Sigmoid colon (tissue), 7 donors: ENCODE results near the gene DENND2A. TPM values are rescaled to one million over a fixed set of nuclear protein-coding genes. Genes with fewer than 3 reads are reported as not detected.
A peak's percentile ranks its signal among the peaks of the same experiment; 100 is the strongest.

ENCODE experiments used
- DNase-seq: peaks from one replicate; pipeline ENCODE4 v3.0.0-alpha.2; 2019
- H3K27ac ChIP-seq, 4 donors: fragments of 200-600 bp; sonication (generic); one replicate each; pipeline ENCODE4 v1.5.1; 2016 to 2019; ENCODE audit warnings: mild to moderate bottlenecking in 1 of 4
- H3K27me3 ChIP-seq, 3 donors: fragments of 200-600 bp; sonication (generic); one replicate each; pipeline ENCODE4 v1.5.1; 2019; ENCODE audit warnings: mild to moderate bottlenecking in 1 of 3
- H3K36me3 ChIP-seq, 4 donors: fragments of 200-600 bp; sonication (generic); one replicate each; pipeline ENCODE4 v1.5.1; 2016 to 2019
- H3K4me1 ChIP-seq, 4 donors: fragments of 200-600 bp; sonication (generic); one replicate each; pipeline ENCODE4 v1.5.1; 2017 to 2019
- H3K4me3 ChIP-seq, 4 donors: fragments of 200-600 bp; sonication (generic); one replicate each; pipeline ENCODE4 v1.5.1; 2017 to 2019; ENCODE audit warnings: mild to moderate bottlenecking in 2 of 4, moderate library complexity in 1 of 4
- H3K9me3 ChIP-seq, 4 donors: fragments of 200-600 bp in 3 of 4; sonication (generic) in 3 of 4; one replicate each; pipeline versions ENCODE4 v1.5.1 to v1.6.1; 2013 to 2019
- EP300 ChIP-seq, 4 donors: sonication (generic); formaldehyde crosslinking; IDR thresholded peaks; one replicate each; pipeline ENCODE4 v1.6.1; 2017; ENCODE audit warnings: antibody characterized with exemption in 4 of 4
- POLR2A ChIP-seq, 2 donors: fragments of 450-650 bp; IDR thresholded peaks; one replicate each; pipeline ENCODE4 v1.6.1; 2016; ENCODE audit warnings: antibody characterized with exemption in 2 of 2, mild to moderate bottlenecking in 2 of 2, moderate library complexity in 2 of 2
- POLR2AphosphoS5 ChIP-seq, 4 donors: sonication (generic); formaldehyde crosslinking; IDR thresholded peaks; one replicate each; pipeline ENCODE4 v1.6.1; 2017; ENCODE audit warnings: antibody characterized with exemption in 4 of 4
- whole genome bisulfite sequencing, 2 donors: extraction: QIAGEN DNeasy Blood & Tissue Kit; methylation state at CpG; one replicate each; pipeline ENCODE4 v1.1.7; 2013; 5-methylcytosine and 5-hydroxymethylcytosine counted together
- intact Hi-C: fragments of 100-400 bp; cut with DNase I; formaldehyde crosslinking; loops from one replicate; pipeline ENCODE4 v1.15.1; 2023
- polyA plus RNA-seq, 3 donors: library from polyadenylated mRNA; stranded (reverse); fragments of 200-250 nt; gene quantifications; one replicate each; pipeline ENCODE4 v1.2.3, GENCODE V29; 2013
- total RNA-seq, 4 donors: library from RNA; depleted of rRNA; stranded (reverse); fragments of >200 nt; gene quantifications; one replicate each; pipeline ENCODE4 v1.1.0, GENCODE V29; 2016
- TF ChIP-seq, protein P1 (sequence below), 4 experiments: fragments of 450-650 bp in 3 of 4; fragments of 200-600 bp in 1 of 4; IDR thresholded peaks; one replicate each; pipeline ENCODE4 v1.5.1; 2016 to 2019; ENCODE audit warnings: antibody characterized with exemption in 4 of 4, mild to moderate bottlenecking in 3 of 4, moderate library complexity in 2 of 4
- donor health status: healthy with polysubstance abuse.
- donor health status: Bipolar disorder and iron deficiency.
- donor health status: healthy.

Gene DENND2A
- total and polyA plus RNA-seq, 7 donors: 6.2 to 38.8 (median 11.4) TPM

DNA sequence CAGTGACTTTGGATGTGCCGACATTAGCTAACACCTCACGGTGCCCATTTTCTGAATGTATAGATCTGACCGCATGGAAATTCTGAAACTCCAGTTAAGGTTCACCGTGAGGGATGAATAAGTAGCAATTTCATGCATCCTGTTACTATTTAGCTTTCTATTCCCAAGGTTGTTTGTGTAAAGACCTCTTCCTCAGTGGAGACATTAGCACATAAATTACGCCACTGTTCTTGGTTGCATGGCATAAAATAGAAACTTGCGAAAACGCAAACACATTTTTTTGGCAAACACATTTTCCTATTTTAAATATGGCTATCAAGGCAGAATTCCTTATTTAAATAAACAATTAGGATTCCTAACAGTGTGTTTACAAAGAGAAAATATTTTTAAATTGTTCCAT, 36.5 kb downstream of the DENND2A start:
- H3K4me1 ChIP-seq: peaks cover 0 to 36% (median 26%) of the 10 kb centered on the region in 4 donors
- H3K27ac ChIP-seq: peak overlapping the region in 1 of 4 donors; percentile 31
- DNase-seq: no peak
- intact Hi-C loops: no loop called here
- 89 to 92% methylated on average over 7 of the region's 7 CpGs for WGBS, 2 donors
- H3K36me3 ChIP-seq: peaks cover 0 to 12% (median 0%) of the 10 kb centered on the region in 4 donors
- H3K27me3 ChIP-seq: no peaks in the 10 kb centered on the region
- TF ChIP-seq POLR2AphosphoS5 (IDR thresholded peaks at IDR 0.05): no peak
- no peak for TF ChIP-seq POLR2A (IDR thresholded peaks at IDR 0.05)
- H3K4me3 ChIP-seq: no peak overlapping the region
- H3K9me3 ChIP-seq: no peaks in the 10 kb centered on the region

DNA sequence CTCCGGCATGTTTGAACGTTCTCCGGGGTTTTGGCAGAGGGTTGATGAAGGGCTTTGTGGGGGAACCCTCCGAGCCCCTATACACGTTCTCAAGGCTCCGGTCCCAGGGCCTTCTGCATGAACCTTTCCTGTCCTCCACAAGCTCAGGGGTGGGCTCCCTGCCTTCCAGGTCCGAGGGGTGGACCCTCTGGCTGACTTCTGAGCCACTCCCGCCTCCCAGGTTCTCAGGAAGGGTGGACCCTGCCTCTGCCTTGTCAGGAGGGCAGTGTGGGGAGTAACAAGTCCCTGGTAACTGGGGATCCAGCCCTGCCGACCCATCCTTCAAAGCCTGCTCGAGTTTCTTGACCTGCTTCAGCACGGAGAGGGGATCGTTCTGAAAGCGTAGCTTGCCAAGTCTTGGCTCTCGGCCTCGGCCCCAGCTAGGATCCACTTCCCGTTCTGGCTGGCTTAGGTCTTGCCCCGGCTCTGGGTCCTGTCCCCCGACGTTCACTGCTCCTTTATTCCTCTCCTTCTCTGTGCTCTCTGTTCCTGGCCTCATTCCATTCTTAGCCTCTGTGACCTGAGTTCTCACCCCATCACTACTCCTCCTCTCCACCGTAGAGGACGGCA, 38.9 kb downstream of the DENND2A start:
- intact Hi-C loops: no loop called here
- H3K4me1 ChIP-seq: peaks cover 0 to 19% (median 8%) of the 10 kb centered on the region in 4 donors
- 86 to 89% methylated on average over 21 of the region's 21 CpGs for WGBS, 2 donors
- H3K9me3 ChIP-seq: no peaks in the 10 kb centered on the region
- H3K27ac ChIP-seq: peak overlapping the region in 1 of 4 donors; percentile 41
- H3K4me3 ChIP-seq: no peak overlapping the region
- DNase-seq: no peak
- TF ChIP-seq, protein P1, sequence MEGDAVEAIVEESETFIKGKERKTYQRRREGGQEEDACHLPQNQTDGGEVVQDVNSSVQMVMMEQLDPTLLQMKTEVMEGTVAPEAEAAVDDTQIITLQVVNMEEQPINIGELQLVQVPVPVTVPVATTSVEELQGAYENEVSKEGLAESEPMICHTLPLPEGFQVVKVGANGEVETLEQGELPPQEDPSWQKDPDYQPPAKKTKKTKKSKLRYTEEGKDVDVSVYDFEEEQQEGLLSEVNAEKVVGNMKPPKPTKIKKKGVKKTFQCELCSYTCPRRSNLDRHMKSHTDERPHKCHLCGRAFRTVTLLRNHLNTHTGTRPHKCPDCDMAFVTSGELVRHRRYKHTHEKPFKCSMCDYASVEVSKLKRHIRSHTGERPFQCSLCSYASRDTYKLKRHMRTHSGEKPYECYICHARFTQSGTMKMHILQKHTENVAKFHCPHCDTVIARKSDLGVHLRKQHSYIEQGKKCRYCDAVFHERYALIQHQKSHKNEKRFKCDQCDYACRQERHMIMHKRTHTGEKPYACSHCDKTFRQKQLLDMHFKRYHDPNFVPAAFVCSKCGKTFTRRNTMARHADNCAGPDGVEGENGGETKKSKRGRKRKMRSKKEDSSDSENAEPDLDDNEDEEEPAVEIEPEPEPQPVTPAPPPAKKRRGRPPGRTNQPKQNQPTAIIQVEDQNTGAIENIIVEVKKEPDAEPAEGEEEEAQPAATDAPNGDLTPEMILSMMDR (IDR thresholded peaks at IDR 0.05): no peak
- TF ChIP-seq POLR2AphosphoS5 (IDR thresholded peaks at IDR 0.05) (no peak), POLR2A (IDR thresholded peaks at IDR 0.05) (no peak), EP300 (IDR thresholded peaks at IDR 0.05) (no peak)
- no peaks in the 10 kb centered on the region for H3K27me3 ChIP-seq
- peaks cover 0 to 12% (median 0%) of the 10 kb centered on the region in 4 donors for H3K36me3 ChIP-seq

DNA sequence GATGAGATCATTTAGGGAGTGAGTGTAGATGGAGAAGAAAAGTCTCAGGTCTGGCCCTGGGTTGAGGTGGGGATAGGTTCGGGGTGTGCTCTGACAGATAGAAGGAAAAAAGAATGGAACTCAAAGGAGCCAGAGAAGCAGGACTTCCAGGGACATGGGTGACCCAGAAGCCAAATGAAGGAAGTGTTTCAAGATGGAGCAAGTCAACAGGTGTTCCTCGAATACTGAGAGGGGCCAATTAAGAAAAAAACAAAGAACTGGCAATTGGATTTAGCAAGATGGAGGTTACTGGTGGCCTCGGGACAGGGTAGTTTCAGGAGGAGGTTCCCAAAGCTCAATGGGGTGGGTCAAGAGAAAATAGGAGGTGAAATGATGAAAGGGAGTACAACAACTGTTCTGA, 40.3 kb downstream of the DENND2A start:
- peaks cover 0 to 12% (median 0%) of the 10 kb centered on the region in 4 donors for H3K36me3 ChIP-seq
- intact Hi-C loops: no loop called here
- no peak overlapping the region for H3K27ac ChIP-seq
- TF ChIP-seq POLR2A (IDR thresholded peaks at IDR 0.05) (no peak), POLR2AphosphoS5 (IDR thresholded peaks at IDR 0.05) (no peak), EP300 (IDR thresholded peaks at IDR 0.05) (no peak)
- TF ChIP-seq, protein P1 (IDR thresholded peaks at IDR 0.05): no peak
- H3K4me3 ChIP-seq: no peak overlapping the region
- H3K9me3 ChIP-seq: no peaks in the 10 kb centered on the region
- WGBS, 2 donors: 83 to 89% methylated on average over 3 of the region's 3 CpGs
- H3K4me1 ChIP-seq: peaks cover 0 to 8% (median 5%) of the 10 kb centered on the region in 4 donors
- DNase-seq: no peak
- no peaks in the 10 kb centered on the region for H3K27me3 ChIP-seq

DNA sequence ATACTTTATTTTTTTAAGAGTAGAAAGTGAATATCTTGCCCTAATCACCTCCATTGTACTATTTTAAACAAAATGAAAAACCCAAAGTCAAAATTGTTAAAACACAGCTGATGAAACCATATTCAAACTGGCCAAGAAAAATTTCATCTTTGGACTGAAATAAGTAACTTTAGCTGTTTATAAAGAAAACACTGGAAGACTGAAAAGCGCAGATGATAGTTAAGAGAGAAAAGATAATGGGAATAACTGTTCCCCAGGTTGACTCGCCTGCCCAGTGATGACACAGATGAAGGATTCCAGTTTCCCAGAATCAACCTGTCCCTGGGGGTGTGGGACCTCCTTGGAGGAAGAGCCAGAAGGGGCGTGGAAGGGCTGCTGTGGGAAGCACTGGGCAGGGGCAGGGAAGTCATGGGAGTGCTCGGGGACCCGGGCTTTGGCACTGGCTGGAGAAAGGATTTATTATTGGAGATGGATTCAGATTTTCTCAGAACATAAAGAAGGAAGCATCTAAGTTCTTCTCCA, 43.1 kb downstream of the DENND2A start:
- TF ChIP-seq POLR2A (IDR thresholded peaks at IDR 0.05) (no peak), POLR2AphosphoS5 (IDR thresholded peaks at IDR 0.05) (no peak), EP300 (IDR thresholded peaks at IDR 0.05) (no peak)
- TF ChIP-seq, protein P1 (IDR thresholded peaks at IDR 0.05): no peak
- Histone ChIP-seq H3K27me3 (no peaks in the 10 kb centered on the region), H3K36me3 (peaks cover 0 to 12% (median 0%) of the 10 kb centered on the region in 4 donors), H3K9me3 (no peaks in the 10 kb centered on the region), H3K4me3 (no peak overlapping the region), H3K27ac (peak overlapping the region in 3 of 4 donors; percentile 19 to 63 (median 20)), H3K4me1 (no peaks in the 10 kb centered on the region)
- intact Hi-C loops: no loop called here
- DNase-seq: no peak
- 79% methylated on average over 5 of the region's 5 CpGs for WGBS, 2 donors

DNA sequence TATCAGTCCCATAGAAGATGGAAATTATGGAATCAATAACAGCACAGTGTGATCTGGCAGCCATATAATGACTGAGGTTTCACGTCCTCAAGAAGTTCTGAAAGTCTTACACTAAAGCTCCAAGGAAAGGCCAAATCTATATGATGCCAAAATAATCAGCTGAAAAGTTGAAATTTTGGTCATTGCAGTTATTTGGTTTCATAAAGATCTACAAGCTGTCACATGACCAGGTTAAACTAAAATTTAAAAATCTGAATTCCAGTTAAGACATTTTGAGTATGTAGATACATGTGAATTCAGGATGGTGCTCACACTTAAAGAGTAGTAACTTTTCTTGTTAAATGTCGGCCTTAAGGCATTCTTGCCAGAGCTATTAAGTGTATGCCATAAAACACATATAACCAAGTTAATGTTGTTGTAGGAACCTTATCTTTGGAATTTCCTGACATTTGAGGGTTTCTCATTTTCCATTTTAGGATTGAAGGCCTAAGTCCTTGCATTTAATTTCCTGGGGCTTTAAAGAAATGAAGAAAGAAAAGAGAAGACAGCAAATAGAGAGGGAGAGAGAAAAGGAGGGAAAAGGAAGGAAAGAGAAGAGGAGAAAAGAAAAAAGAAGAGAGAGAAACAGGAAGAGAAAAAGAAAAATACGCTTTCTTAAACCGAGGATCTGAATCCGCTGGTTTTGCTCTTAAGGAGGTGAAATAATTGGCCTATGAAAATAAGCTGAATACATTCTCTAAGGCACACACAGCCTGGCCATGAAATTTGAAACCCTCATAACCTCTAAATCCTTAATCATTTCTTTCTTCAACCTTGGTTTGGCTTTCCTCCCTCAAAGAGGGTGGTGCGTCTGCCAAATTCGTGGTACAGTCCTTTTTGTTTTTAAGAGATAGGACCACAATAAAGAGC, 43.8 kb downstream of the DENND2A start:
- no peaks in the 10 kb centered on the region for H3K9me3 ChIP-seq
- peaks cover 0 to 12% (median 0%) of the 10 kb centered on the region in 4 donors for H3K36me3 ChIP-seq
- no peak for DNase-seq
- no peaks in the 10 kb centered on the region for H3K27me3 ChIP-seq
- H3K4me1 ChIP-seq: no peaks in the 10 kb centered on the region
- 78 to 82% methylated on average over 7 of the region's 7 CpGs for WGBS, 2 donors
- TF ChIP-seq, protein P1 (IDR thresholded peaks at IDR 0.05): no peak
- TF ChIP-seq POLR2A (IDR thresholded peaks at IDR 0.05) (no peak), EP300 (IDR thresholded peaks at IDR 0.05) (no peak), POLR2AphosphoS5 (IDR thresholded peaks at IDR 0.05) (no peak)
- intact Hi-C loops: no loop called here
- no peak overlapping the region for H3K4me3 ChIP-seq
- peak overlapping the region in 3 of 4 donors; percentile 19 to 63 (median 20) for H3K27ac ChIP-seq
